ENCODE data around the gene TMEM11.

DNA sequence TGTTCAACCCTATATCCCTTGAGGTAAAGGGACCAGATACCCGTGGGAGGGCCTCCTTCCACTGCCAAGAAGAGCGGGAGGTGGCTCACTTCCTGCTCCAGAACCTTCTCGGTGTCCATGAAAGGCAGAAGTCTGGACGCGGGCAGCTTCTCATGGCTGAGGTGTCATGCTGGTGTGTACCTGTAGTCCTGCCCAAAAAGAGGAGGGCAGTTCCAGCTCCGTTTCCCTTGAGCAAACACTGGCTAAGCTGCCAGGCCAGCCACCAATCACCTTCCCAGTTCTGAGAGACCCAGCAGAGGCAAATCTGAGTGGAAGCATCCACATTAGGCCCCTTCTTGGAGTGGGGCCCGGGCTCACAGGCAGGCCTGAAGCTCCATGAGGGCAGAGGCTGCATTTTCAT lies 5.6 kb downstream of the TMEM11 start:
- TF ChIP-seq, protein P1, sequence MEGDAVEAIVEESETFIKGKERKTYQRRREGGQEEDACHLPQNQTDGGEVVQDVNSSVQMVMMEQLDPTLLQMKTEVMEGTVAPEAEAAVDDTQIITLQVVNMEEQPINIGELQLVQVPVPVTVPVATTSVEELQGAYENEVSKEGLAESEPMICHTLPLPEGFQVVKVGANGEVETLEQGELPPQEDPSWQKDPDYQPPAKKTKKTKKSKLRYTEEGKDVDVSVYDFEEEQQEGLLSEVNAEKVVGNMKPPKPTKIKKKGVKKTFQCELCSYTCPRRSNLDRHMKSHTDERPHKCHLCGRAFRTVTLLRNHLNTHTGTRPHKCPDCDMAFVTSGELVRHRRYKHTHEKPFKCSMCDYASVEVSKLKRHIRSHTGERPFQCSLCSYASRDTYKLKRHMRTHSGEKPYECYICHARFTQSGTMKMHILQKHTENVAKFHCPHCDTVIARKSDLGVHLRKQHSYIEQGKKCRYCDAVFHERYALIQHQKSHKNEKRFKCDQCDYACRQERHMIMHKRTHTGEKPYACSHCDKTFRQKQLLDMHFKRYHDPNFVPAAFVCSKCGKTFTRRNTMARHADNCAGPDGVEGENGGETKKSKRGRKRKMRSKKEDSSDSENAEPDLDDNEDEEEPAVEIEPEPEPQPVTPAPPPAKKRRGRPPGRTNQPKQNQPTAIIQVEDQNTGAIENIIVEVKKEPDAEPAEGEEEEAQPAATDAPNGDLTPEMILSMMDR (IDR thresholded peaks at IDR 0.05; ENCODE audit: low read depth, low read length, poor library complexity, severe bottlenecking), result no peak
- no peak for TF ChIP-seq EZH2phosphoT487 (IDR thresholded peaks at IDR 0.05; ENCODE audit: borderline replicate concordance, low read length)
